GM23338 (cell line): Measurements from ENCODE around the gene NCKAP5. TPM values are rescaled to one million over a fixed set of nuclear protein-coding genes. Genes with fewer than 3 reads are reported as not detected.

ENCODE experiments used
- ATAC-seq: fragments of 200-7000 bp; cut with Tn5 transposase; 3 replicates; pipeline ENCODE4 v1.9.1; 2020
- DNase-seq: peaks from one replicate; pipeline ENCODE4 v3.0.0-alpha.2; 2015; ENCODE audit warnings: low spot score
- H2AFZ ChIP-seq: fragments of 200-600 bp; sonication (generic); 2 replicates; pipeline ENCODE4 v1.8.0; 2016; ENCODE audit warnings: antibody characterized with exemption, mild to moderate bottlenecking, moderate library complexity
- H3F3A ChIP-seq: fragments of 200-600 bp; sonication (generic); replicated peaks from 2 replicates; pipeline ENCODE4 v1.8.0; 2017; ENCODE audit warnings: antibody characterized with exemption, mixed run types, low read depth
- H3K27ac ChIP-seq: fragments of 200-600 bp; sonication (generic); 2 replicates; pipeline ENCODE4 v1.6.1; 2016; ENCODE audit warnings: low read depth
- H3K27me3 ChIP-seq: fragments of 200-600 bp; sonication (generic); 2 replicates; pipeline ENCODE4 v1.8.0; 2016; ENCODE audit warnings: mild to moderate bottlenecking, mixed run types, moderate library complexity; ENCODE audit not compliant: insufficient read depth
- H3K36me3 ChIP-seq: fragments of 200-600 bp; sonication (generic); 2 replicates; pipeline ENCODE4 v1.8.0; 2016; ENCODE audit warnings: mild to moderate bottlenecking; ENCODE audit not compliant: insufficient read depth
- H3K4me1 ChIP-seq: fragments of 200-600 bp; sonication (generic); 2 replicates; pipeline ENCODE4 v1.8.0; 2016; ENCODE audit warnings: mild to moderate bottlenecking, moderate library complexity; ENCODE audit not compliant: insufficient read depth
- H3K4me2 ChIP-seq: fragments of 200-600 bp; sonication (generic); 2 replicates; pipeline ENCODE4 v1.7.1; 2017; ENCODE audit warnings: mixed run types
- H3K4me3 ChIP-seq: fragments of 200-600 bp; sonication (generic); 2 replicates; pipeline ENCODE4 v1.6.1; 2016; ENCODE audit warnings: mixed run types
- H3K79me2 ChIP-seq: fragments of 200-600 bp; sonication (generic); replicated peaks from 2 replicates; pipeline ENCODE4 v1.8.0; 2017; ENCODE audit warnings: mild to moderate bottlenecking; ENCODE audit not compliant: insufficient read depth
- H3K9me2 ChIP-seq: fragments of 200-600 bp; sonication (generic); 2 replicates; pipeline ENCODE4 v1.8.0; 2017; ENCODE audit not compliant: insufficient read depth
- H4K20me1 ChIP-seq: fragments of 200-600 bp; sonication (generic); replicated peaks from 2 replicates; pipeline ENCODE4 v1.8.0; 2017; ENCODE audit warnings: mild to moderate bottlenecking; ENCODE audit not compliant: insufficient read depth
- H3K27ac Mint-ChIP-seq: 2 replicates; pipeline ENCODE4 v1.8.0; 2020; ENCODE audit warnings: inconsistent platforms, mild to moderate bottlenecking, moderate library complexity, mixed read lengths
- H3K27me3 Mint-ChIP-seq: 3 replicates; pipeline ENCODE4 v1.8.0; 2022; ENCODE audit warnings: low read depth, mild to moderate bottlenecking, moderate library complexity, mixed read lengths, inconsistent platforms; ENCODE audit not compliant: insufficient read depth, poor library complexity
- H3K36me3 Mint-ChIP-seq: 3 replicates; pipeline ENCODE4 v1.8.0; 2021; ENCODE audit warnings: low read depth, mild to moderate bottlenecking, inconsistent platforms, moderate library complexity, mixed read lengths
- H3K4me1 Mint-ChIP-seq: 3 replicates; pipeline ENCODE4 v1.8.0; 2020; ENCODE audit warnings: mild to moderate bottlenecking, inconsistent platforms, mixed read lengths
- H3K4me3 Mint-ChIP-seq: 3 replicates; pipeline ENCODE4 v1.8.0; 2021; ENCODE audit warnings: moderate library complexity, mild to moderate bottlenecking, inconsistent platforms, mixed read lengths
- H3K9me3 Mint-ChIP-seq: 3 replicates; pipeline ENCODE4 v1.8.0; 2020; ENCODE audit warnings: moderate library complexity, mild to moderate bottlenecking, inconsistent platforms, mixed read lengths
- CREB1 ChIP-seq: fragments of 250-450 bp; sonication (Bioruptor Pico); IDR thresholded peaks from 2 replicates; pipeline ENCODE4 v1.5.0; 2020; ENCODE audit warnings: low read depth, mild to moderate bottlenecking, moderate library complexity
- ETS1 ChIP-seq: IDR thresholded peaks from 2 replicates; pipeline ENCODE4 v1.6.1; 2016; ENCODE audit warnings: antibody characterized with exemption
- EZH2 ChIP-seq: fragments of 200-600 bp; sonication (generic); IDR thresholded peaks from one replicate; pipeline ENCODE4 v1.8.0; 2017; ENCODE audit warnings: antibody characterized with exemption, mild to moderate bottlenecking, low read depth; ENCODE audit not compliant: unreplicated experiment
- EZH2phosphoT487 ChIP-seq: fragments of 200-600 bp; sonication (generic); IDR thresholded peaks from one replicate; pipeline ENCODE4 v1.8.1; 2018; ENCODE audit warnings: antibody characterized with exemption; ENCODE audit not compliant: unreplicated experiment
- JUNB ChIP-seq: IDR thresholded peaks from one replicate; pipeline ENCODE4 v1.6.1; 2016; ENCODE audit warnings: antibody characterized with exemption; ENCODE audit not compliant: unreplicated experiment
- NANOG ChIP-seq: IDR thresholded peaks from 2 replicates; pipeline ENCODE4 v1.6.1; 2016; ENCODE audit warnings: antibody characterized with exemption, borderline replicate concordance
- POLR2AphosphoS5 ChIP-seq: IDR thresholded peaks from 2 replicates; pipeline ENCODE4 v1.6.1; 2016; ENCODE audit warnings: antibody characterized with exemption, low read depth
- REST ChIP-seq: IDR thresholded peaks from one replicate; pipeline ENCODE4 v1.6.1; 2018; ENCODE audit warnings: antibody characterized with exemption; ENCODE audit not compliant: unreplicated experiment
- STAT1 ChIP-seq: IDR thresholded peaks from one replicate; pipeline ENCODE4 v1.6.1; 2016; ENCODE audit warnings: antibody characterized with exemption; ENCODE audit not compliant: unreplicated experiment
- ZNF114 ChIP-seq: fragments of 250-450 bp; sonication (Bioruptor Pico); IDR thresholded peaks from 2 replicates; pipeline ENCODE4 v1.5.0; 2020; ENCODE audit warnings: mild to moderate bottlenecking, moderate library complexity
- ZNF331 ChIP-seq: fragments of 250-450 bp; sonication (Bioruptor Pico); IDR thresholded peaks from 2 replicates; pipeline ENCODE4 v1.5.0; 2020; ENCODE audit warnings: low read depth, mild to moderate bottlenecking, moderate library complexity
- polyA plus RNA-seq: library from polyadenylated mRNA; unstranded; fragments of >200 nt; fragmentation: Nextera tagmentation; extraction: Ambion mirVana; gene quantifications from 2 replicates; pipeline ENCODE4 v1.2.1, GENCODE V29; 2016
- total RNA-seq: library from RNA; depleted of rRNA; stranded (reverse); fragments of >200 nt; shearing (Covaris generic); gene quantifications from 2 replicates; pipeline ENCODE4 v1.2.3, GENCODE V29; 2014
- TF ChIP-seq, protein P1 (sequence below): fragments of 250-450 bp; sonication (Bioruptor Pico); IDR thresholded peaks from 2 replicates; pipeline ENCODE4 v1.5.0; 2020; ENCODE audit warnings: mild to moderate bottlenecking, moderate library complexity
- TF ChIP-seq, protein P2 (sequence below), 2 experiments: fragments of 200-600 bp in 1 of 2; sonication (generic) in 1 of 2; conservative IDR thresholded peaks; 2 replicates each; pipeline versions ENCODE4 v1.5.1 to v1.6.1; 2016 to 2017; ENCODE audit warnings: antibody characterized with exemption in 2 of 2, low read depth in 2 of 2, mild to moderate bottlenecking in 2 of 2, moderate library complexity in 1 of 2

The NCKAP5 gene
- total and polyA plus RNA-seq, 2 experiments from 2014 or later, result 0.34 to 0.73 TPM

GRCh38 chr2:133521146-133521745 lies 47.0 kb downstream of the NCKAP5 start:
- H3K4me2 ChIP-seq, result no peak overlapping the region
- no peak overlapping the region for H2AFZ ChIP-seq
- no peak overlapping the region for H3K27ac Mint-ChIP-seq
- H3K9me2 ChIP-seq, result no peaks in the 10 kb centered on the region
- peaks cover 10% of the 10 kb centered on the region for H3K4me1 ChIP-seq
- DNase-seq (no peak), ATAC-seq (no peak)
- TF ChIP-seq REST (no peak), ETS1 (no peak), ZNF331 (CRISPR knock-in tag) (no peak), STAT1 (no peak), JUNB (no peak), EZH2phosphoT487 (no peak), CREB1 (CRISPR knock-in tag) (no peak), EZH2 (no peak), POLR2AphosphoS5 (no peak), NANOG (no peak), ZNF114 (CRISPR knock-in tag) (no peak)
- TF ChIP-seq, protein P1, sequence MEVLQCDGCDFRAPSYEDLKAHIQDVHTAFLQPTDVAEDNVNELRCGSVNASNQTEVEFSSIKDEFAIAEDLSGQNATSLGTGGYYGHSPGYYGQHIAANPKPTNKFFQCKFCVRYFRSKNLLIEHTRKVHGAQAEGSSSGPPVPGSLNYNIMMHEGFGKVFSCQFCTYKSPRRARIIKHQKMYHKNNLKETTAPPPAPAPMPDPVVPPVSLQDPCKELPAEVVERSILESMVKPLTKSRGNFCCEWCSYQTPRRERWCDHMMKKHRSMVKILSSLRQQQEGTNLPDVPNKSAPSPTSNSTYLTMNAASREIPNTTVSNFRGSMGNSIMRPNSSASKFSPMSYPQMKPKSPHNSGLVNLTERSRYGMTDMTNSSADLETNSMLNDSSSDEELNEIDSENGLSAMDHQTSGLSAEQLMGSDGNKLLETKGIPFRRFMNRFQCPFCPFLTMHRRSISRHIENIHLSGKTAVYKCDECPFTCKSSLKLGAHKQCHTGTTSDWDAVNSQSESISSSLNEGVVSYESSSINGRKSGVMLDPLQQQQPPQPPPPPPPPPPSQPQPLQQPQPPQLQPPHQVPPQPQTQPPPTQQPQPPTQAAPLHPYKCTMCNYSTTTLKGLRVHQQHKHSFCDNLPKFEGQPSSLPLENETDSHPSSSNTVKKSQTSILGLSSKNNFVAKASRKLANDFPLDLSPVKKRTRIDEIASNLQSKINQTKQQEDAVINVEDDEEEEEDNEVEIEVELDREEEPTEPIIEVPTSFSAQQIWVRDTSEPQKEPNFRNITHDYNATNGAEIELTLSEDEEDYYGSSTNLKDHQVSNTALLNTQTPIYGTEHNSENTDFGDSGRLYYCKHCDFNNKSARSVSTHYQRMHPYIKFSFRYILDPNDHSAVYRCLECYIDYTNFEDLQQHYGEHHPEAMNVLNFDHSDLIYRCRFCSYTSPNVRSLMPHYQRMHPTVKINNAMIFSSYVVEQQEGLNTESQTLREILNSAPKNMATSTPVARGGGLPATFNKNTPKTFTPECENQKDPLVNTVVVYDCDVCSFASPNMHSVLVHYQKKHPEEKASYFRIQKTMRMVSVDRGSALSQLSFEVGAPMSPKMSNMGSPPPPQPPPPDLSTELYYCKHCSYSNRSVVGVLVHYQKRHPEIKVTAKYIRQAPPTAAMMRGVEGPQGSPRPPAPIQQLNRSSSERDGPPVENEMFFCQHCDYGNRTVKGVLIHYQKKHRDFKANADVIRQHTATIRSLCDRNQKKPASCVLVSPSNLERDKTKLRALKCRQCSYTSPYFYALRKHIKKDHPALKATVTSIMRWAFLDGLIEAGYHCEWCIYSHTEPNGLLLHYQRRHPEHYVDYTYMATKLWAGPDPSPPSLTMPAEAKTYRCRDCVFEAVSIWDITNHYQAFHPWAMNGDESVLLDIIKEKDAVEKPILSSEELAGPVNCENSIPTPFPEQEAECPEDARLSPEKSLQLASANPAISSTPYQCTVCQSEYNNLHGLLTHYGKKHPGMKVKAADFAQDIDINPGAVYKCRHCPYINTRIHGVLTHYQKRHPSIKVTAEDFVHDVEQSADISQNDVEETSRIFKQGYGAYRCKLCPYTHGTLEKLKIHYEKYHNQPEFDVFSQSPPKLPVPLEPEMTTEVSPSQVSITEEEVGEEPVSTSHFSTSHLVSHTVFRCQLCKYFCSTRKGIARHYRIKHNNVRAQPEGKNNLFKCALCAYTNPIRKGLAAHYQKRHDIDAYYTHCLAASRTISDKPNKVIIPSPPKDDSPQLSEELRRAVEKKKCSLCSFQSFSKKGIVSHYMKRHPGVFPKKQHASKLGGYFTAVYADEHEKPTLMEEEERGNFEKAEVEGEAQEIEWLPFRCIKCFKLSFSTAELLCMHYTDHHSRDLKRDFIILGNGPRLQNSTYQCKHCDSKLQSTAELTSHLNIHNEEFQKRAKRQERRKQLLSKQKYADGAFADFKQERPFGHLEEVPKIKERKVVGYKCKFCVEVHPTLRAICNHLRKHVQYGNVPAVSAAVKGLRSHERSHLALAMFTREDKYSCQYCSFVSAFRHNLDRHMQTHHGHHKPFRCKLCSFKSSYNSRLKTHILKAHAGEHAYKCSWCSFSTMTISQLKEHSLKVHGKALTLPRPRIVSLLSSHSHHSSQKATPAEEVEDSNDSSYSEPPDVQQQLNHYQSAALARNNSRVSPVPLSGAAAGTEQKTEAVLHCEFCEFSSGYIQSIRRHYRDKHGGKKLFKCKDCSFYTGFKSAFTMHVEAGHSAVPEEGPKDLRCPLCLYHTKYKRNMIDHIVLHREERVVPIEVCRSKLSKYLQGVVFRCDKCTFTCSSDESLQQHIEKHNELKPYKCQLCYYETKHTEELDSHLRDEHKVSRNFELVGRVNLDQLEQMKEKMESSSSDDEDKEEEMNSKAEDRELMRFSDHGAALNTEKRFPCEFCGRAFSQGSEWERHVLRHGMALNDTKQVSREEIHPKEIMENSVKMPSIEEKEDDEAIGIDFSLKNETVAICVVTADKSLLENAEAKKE (CRISPR knock-in tag), result no peak
- TF ChIP-seq, protein P2, sequence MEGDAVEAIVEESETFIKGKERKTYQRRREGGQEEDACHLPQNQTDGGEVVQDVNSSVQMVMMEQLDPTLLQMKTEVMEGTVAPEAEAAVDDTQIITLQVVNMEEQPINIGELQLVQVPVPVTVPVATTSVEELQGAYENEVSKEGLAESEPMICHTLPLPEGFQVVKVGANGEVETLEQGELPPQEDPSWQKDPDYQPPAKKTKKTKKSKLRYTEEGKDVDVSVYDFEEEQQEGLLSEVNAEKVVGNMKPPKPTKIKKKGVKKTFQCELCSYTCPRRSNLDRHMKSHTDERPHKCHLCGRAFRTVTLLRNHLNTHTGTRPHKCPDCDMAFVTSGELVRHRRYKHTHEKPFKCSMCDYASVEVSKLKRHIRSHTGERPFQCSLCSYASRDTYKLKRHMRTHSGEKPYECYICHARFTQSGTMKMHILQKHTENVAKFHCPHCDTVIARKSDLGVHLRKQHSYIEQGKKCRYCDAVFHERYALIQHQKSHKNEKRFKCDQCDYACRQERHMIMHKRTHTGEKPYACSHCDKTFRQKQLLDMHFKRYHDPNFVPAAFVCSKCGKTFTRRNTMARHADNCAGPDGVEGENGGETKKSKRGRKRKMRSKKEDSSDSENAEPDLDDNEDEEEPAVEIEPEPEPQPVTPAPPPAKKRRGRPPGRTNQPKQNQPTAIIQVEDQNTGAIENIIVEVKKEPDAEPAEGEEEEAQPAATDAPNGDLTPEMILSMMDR (conservative IDR thresholded peaks at IDR 0.05; ENCODE audit: low read depth in 2 of 2), result no peak
- H3K9me3 Mint-ChIP-seq, result no peaks in the 10 kb centered on the region
- no peaks in the 10 kb centered on the region for H3K36me3 Mint-ChIP-seq
- H4K20me1 ChIP-seq, result peaks cover 11% of the 10 kb centered on the region; the same call in 1 of the 2 replicates
- no peak overlapping the region for H3K4me3 Mint-ChIP-seq
- H3K27me3 Mint-ChIP-seq, result peaks cover 26% of the 10 kb centered on the region
- no peak overlapping the region for H3K4me3 ChIP-seq
- no peak overlapping the region for H3K27ac ChIP-seq
- H3K36me3 ChIP-seq, result no peaks in the 10 kb centered on the region
- H3K4me1 Mint-ChIP-seq, result peaks cover 21% of the 10 kb centered on the region
- H3F3A ChIP-seq, result no peaks in the 10 kb centered on the region
- H3K79me2 ChIP-seq, result no peaks in the 10 kb centered on the region
- H3K27me3 ChIP-seq, result peaks cover 63% of the 10 kb centered on the region
